Fibroblast of pulmonary artery (primary cell): ENCODE results near the gene GJD3.
A peak's percentile ranks its signal among the peaks of the same experiment; 100 is the strongest.

Experiments
- DNase-seq: peaks from one replicate; pipeline ENCODE4 v3.0.0-alpha.2; 2010; ENCODE audit warnings: low read depth
- H3K4me3 ChIP-seq: replicated peaks from 2 replicates; pipeline ENCODE4 v1.5.1; 2011; ENCODE audit warnings: low read depth, mild to moderate bottlenecking, control low read depth, low read length, moderate library complexity
- TF ChIP-seq, protein P1 (sequence below): IDR thresholded peaks from 2 replicates; pipeline ENCODE4 v1.5.1; 2011; ENCODE audit warnings: mild to moderate bottlenecking, control low read depth, low read length, inconsistent platforms; ENCODE audit errors: missing control alignments

Gene GJD3

GRCh38 chr17:40335620-40336019, 28.9 kb downstream of the GJD3 start:
- DNase-seq = no peak
- H3K4me3 ChIP-seq = no peak overlapping the region
- TF ChIP-seq, protein P1, sequence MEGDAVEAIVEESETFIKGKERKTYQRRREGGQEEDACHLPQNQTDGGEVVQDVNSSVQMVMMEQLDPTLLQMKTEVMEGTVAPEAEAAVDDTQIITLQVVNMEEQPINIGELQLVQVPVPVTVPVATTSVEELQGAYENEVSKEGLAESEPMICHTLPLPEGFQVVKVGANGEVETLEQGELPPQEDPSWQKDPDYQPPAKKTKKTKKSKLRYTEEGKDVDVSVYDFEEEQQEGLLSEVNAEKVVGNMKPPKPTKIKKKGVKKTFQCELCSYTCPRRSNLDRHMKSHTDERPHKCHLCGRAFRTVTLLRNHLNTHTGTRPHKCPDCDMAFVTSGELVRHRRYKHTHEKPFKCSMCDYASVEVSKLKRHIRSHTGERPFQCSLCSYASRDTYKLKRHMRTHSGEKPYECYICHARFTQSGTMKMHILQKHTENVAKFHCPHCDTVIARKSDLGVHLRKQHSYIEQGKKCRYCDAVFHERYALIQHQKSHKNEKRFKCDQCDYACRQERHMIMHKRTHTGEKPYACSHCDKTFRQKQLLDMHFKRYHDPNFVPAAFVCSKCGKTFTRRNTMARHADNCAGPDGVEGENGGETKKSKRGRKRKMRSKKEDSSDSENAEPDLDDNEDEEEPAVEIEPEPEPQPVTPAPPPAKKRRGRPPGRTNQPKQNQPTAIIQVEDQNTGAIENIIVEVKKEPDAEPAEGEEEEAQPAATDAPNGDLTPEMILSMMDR = no peak

- no peak overlapping the region for H3K4me3 ChIP-seq
- no peak for DNase-seq
- TF ChIP-seq, protein P1 = no peak
These were observed 30.6 kb downstream of the GJD3 start for GRCh38 chr17:40333781-40334448.

DNA sequence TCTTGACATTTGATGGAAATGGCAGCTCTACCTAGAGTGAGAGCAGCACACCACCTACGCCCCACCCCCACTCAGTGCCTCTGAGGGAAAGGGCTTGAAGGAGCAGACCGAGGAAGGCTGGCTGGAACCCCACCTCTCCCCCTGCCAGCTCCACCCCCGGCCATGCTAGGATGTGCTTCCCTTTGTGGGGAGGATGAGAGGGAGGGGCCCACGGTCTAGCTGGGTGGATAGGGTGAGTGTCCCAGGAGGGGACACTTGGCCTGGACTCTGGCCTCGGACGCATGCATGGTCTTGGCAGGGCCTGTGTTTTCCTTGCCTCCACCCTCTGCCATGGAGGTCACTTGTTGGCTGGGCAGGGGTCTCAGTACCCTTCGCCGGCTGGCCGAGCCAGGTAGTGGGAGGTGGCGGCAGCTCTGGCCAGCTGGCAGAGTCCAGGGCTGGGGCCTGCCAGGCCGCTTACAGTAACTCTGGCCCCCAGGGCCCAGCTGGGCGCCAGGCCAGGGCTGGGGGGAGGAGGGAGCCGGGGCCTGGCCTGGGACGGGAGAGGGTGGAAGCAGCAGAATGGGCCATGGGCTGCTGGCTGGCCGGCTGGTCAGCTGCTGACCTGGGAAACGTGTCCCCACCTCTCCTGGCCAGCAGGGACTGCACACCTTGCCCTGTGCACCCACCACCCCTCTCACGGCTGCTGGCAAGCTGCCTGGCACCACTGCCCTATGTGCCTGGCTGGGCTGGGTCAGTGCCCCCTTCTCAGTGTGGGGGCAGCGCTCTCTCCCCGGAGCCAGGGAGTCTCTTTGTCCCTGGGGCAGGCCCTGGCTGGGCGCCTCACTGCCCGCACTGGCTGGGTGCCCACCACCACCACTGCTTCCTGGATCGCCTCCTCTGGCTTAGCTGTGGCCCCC, 32.5 kb downstream of the GJD3 start:
- DNase-seq = peak; percentile 88
- no peak overlapping the region for H3K4me3 ChIP-seq
- TF ChIP-seq, protein P1 = no peak

- DNase-seq = no peak
- no peak overlapping the region for H3K4me3 ChIP-seq
- TF ChIP-seq, protein P1 = no peak
These were observed 33.6 kb downstream of the GJD3 start for GRCh38 chr17:40330850-40331470.

DNA sequence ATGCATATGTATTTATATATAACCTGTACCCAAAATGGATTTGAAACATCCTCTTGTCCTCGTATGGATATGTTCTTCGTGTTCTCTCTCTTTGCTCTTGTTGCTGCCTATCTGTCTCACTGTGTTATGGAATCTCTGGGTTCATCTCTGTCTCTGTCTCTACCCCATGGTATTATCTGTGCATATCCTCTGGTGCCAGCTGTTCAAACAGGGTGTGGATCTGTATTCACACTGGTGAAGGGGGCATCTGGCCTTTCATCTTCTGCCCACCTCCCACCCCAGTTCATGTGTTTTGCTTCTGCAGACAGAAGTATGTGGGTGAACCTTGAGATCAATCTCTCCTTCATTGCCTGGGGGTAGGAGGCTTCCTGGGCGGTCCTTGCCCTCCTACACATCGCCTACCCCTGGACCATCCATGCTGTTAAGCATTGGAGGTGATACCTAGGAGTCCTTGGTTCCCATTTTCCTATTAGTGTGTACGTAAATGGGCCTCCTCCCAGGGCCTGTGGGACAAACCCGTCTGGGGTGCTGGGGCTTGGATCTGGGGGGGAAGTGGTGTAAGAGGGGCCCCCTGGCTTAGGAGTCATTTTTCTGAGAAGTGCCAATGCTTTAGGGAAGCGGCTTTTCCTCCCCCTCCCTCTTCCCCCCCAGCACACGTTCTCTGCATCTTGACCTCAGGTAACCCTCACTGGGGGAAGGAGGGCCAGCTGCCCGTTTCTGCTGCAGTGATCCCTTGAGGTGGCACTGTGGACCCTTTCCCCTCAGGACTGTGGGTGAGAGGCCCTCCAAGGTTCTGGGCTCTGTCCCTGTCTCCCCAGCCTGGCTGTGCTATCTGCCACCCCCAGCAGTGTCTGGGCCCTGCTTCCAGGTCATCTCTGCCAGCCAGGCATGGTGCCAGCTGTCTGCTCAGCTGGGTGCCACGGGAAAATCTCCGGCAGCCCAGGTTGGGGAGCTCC, 34.4 kb downstream of the GJD3 start:
- H3K4me3 ChIP-seq = no peak overlapping the region

More for the DNA sequence above, 34.4 kb downstream of the GJD3 start:
- TF ChIP-seq, protein P1 = no peak
- DNase-seq = no peak
